Measurements from ENCODE around the gene ZCCHC2.
A peak's percentile ranks its signal among the peaks of the same experiment; 100 is the strongest.

ZCCHC2 gene

GRCh38 chr18:62529597-62529996 lies 6.8 kb downstream of the ZCCHC2 start:
- TF ChIP-seq EZH2phosphoT487 (conservative IDR thresholded peaks at IDR 0.05; ENCODE audit: low read length) (no peak), CTCF (IDR thresholded peaks at IDR 0.05; ENCODE audit: insufficient read depth, low read length, poor library complexity, severe bottlenecking) (no peak)
- H3F3A ChIP-seq (ENCODE audit: insufficient read depth) = peaks cover 27% of the 10 kb centered on the region
- H3K36me3 ChIP-seq (ENCODE audit: low read length) = no peaks in the 10 kb centered on the region
- no peaks in the 10 kb centered on the region for H3K9me2 ChIP-seq (replicated peaks; ENCODE audit: insufficient read depth, low read length)
- no peaks in the 10 kb centered on the region for H3K9me3 ChIP-seq (ENCODE audit: insufficient read depth, low read length)
- peak overlapping the region; percentile 4 for H3K4me2 ChIP-seq (ENCODE audit: low read depth, low read length, poor library complexity, severe bottlenecking)
- no peak overlapping the region for H3K27ac ChIP-seq (ENCODE audit: low read depth, low read length)
- H3K79me2 ChIP-seq (ENCODE audit: insufficient read depth, low read length) = peaks cover 97% of the 10 kb centered on the region
- H4K20me1 ChIP-seq (ENCODE audit: low read depth, low read length) = no peaks in the 10 kb centered on the region
- H3K9ac ChIP-seq (ENCODE audit: low read length) = no peak overlapping the region
- H3K27me3 ChIP-seq (ENCODE audit: low read length) = no peaks in the 10 kb centered on the region
- H2AFZ ChIP-seq (ENCODE audit: low read depth, low read length, severe bottlenecking) = no peak overlapping the region
- no peak overlapping the region for H3K4me3 ChIP-seq (ENCODE audit: insufficient read depth, low read length, poor library complexity, severe bottlenecking)

GRCh38 chr18:62531078-62531477 lies 8.3 kb downstream of the ZCCHC2 start:
- peak overlapping the region; percentile 2 for H3K4me2 ChIP-seq (ENCODE audit: low read depth, low read length, poor library complexity, severe bottlenecking)

GRCh38 chr18:62531931-62532330 lies 9.1 kb downstream of the ZCCHC2 start:
- Histone ChIP-seq H4K20me1 (ENCODE audit: low read depth, low read length) (no peaks in the 10 kb centered on the region), H3K27ac (ENCODE audit: low read depth, low read length) (no peak overlapping the region), H3K4me2 (ENCODE audit: low read depth, low read length, poor library complexity, severe bottlenecking) (no peak overlapping the region), H3K79me2 (ENCODE audit: insufficient read depth, low read length) (peaks cover 100% of the 10 kb centered on the region), H3K9me2 (replicated peaks; ENCODE audit: insufficient read depth, low read length) (no peaks in the 10 kb centered on the region), H3F3A (ENCODE audit: insufficient read depth) (peaks cover 9% of the 10 kb centered on the region), H3K27me3 (ENCODE audit: low read length) (no peaks in the 10 kb centered on the region), H3K9ac (ENCODE audit: low read length) (no peak overlapping the region), H3K4me3 (ENCODE audit: insufficient read depth, low read length, poor library complexity, severe bottlenecking) (no peak overlapping the region), H3K9me3 (ENCODE audit: insufficient read depth, low read length) (no peaks in the 10 kb centered on the region), H3K36me3 (ENCODE audit: low read length) (no peaks in the 10 kb centered on the region), H2AFZ (ENCODE audit: low read depth, low read length, severe bottlenecking) (no peak overlapping the region)
- TF ChIP-seq CTCF (IDR thresholded peaks at IDR 0.05; ENCODE audit: insufficient read depth, low read length, poor library complexity, severe bottlenecking) = no peak
- no peak for TF ChIP-seq EZH2phosphoT487 (conservative IDR thresholded peaks at IDR 0.05; ENCODE audit: low read length)

More at GRCh38 chr18:62531078-62531477, 8.3 kb downstream of the ZCCHC2 start:
- Histone ChIP-seq H3K27me3 (ENCODE audit: low read length) (no peaks in the 10 kb centered on the region), H2AFZ (ENCODE audit: low read depth, low read length, severe bottlenecking) (no peak overlapping the region), H3K4me3 (ENCODE audit: insufficient read depth, low read length, poor library complexity, severe bottlenecking) (no peak overlapping the region), H4K20me1 (ENCODE audit: low read depth, low read length) (no peaks in the 10 kb centered on the region), H3K79me2 (ENCODE audit: insufficient read depth, low read length) (peaks cover 97% of the 10 kb centered on the region), H3F3A (ENCODE audit: insufficient read depth) (peaks cover 13% of the 10 kb centered on the region), H3K9ac (ENCODE audit: low read length) (no peak overlapping the region), H3K27ac (ENCODE audit: low read depth, low read length) (no peak overlapping the region), H3K36me3 (ENCODE audit: low read length) (no peaks in the 10 kb centered on the region), H3K9me2 (replicated peaks; ENCODE audit: insufficient read depth, low read length) (no peaks in the 10 kb centered on the region), H3K9me3 (ENCODE audit: insufficient read depth, low read length) (no peaks in the 10 kb centered on the region)
- no peak for TF ChIP-seq CTCF (IDR thresholded peaks at IDR 0.05; ENCODE audit: insufficient read depth, low read length, poor library complexity, severe bottlenecking)
- no peak for TF ChIP-seq EZH2phosphoT487 (conservative IDR thresholded peaks at IDR 0.05; ENCODE audit: low read length)

Data from SU-DHL-6 (cell line).